Hepatic stellate cell (primary cell): ENCODE results near the gene ZFAND4.
"Not testable (repeated sequence)": the region's sequence is repeated elsewhere in the genome, so short reads cannot be mapped to it uniquely, and the experiment has no call there.

ENCODE experiments used
- DNase-seq: peaks from one replicate; pipeline ENCODE4 v3.0.0; 2011; ENCODE audit warnings: low spot score

ZFAND4 gene

DNA sequence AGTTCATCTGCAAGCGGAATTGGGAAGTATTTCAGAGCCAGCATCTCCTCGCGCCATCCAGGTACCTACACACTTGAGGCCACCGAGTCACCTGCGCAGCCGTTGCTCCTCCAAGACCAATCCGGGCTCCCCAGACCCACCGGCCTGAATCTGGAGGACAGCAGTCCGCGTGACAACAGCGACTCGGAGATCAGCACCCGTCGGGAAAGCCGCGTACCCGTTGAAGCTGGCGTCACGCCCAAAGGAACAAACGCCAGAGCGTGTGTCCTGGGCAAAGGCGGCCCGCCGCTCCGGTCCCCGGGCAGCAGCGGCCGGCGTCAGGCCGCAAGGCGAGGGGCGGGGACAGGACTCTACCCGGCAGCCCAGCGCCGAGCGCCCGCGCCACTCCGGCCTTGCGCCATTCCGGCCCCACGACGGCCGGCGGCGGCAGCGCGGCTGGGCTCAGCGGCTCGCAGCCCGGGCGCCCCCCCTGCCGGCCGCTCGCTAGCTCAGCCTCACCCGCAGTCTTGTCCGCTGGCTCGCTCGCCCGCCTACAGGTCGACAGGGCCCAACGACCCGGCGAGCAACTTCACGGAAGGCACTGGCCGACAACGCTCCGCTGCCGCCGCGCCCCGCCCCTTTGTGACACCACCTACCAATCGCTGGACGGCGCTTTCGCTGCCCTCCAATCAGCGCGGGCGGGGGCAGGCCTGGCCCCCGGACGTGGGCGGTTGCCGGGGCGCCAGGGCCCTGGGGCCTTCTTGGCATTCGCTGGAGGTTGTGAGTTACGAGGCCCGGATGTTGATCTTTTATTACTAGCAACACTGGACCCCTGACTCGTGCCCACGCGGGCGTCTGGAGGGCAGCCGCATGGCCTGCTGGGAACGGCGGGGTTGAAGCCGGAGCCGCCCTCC lies at the start of gene ZFAND4:
TSS of gene ZFAND4 (minus strand) at position 592 of the 893 bp plus-strand sequence. CDS start 9,047 bp downstream, outside the sequence.
- DNase-seq: peak; percentile 98

- DNase-seq: not testable (repeated sequence)
Observed at GRCh38 chr10:45721503-45721902, 48.9 kb upstream of the ZFAND4 start.

GRCh38 chr10:45717642-45718041 lies 45.1 kb upstream of the ZFAND4 start:
- not testable (repeated sequence) for DNase-seq

- DNase-seq: not testable (repeated sequence)
Observed at GRCh38 chr10:45717053-45717452, 44.5 kb upstream of the ZFAND4 start.

- not testable (repeated sequence) for DNase-seq
Observed at GRCh38 chr10:45711223-45711622, 38.7 kb upstream of the ZFAND4 start.

GRCh38 chr10:45710200-45710796 lies 37.7 kb upstream of the ZFAND4 start:
- peak; percentile 2 for DNase-seq

DNA sequence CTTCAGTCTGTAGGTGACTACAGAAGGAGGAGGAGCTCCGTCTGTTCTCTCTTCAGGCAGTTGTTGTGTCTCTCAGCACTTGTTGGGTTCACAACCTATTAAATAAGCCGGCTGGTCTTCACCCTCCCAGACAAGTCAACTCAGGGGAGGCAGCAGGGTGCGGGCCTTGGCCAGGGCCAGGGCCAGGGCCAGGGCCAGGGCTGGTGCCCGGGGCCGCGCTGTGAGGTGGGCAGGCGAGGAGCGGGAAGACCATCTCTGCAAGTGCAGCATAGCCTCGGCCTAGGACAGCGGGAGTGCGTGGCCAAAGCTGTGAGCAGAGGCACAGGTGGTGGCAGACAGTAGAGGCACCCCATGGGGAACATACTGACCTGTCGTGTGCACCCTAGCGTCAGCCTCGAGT lies 5.9 kb upstream of the ZFAND4 start:
- not testable (repeated sequence) for DNase-seq

DNA sequence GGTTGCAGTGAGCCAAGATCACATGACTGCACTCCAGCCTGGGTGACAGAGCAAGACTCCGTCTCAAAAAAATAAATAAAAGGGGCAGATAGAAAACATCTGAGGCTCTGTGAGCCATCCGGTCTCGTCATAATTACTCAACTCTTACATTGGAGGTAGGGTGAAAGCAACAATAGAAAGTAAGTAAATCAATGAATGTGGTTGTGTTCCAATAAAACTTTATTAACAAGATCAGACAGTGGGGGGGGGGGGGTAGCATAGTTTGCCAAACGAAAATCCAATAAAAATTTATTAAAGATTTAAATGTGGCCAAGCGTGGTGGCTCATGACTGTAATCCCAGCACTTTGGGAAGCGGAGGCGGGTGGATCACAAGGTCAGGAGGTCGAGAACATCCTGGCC lies 2.8 kb upstream of the ZFAND4 start:
- no peak for DNase-seq

- DNase-seq: no peak
Observed at GRCh38 chr10:45673074-45673648, 589 bp upstream of the ZFAND4 start.

DNA sequence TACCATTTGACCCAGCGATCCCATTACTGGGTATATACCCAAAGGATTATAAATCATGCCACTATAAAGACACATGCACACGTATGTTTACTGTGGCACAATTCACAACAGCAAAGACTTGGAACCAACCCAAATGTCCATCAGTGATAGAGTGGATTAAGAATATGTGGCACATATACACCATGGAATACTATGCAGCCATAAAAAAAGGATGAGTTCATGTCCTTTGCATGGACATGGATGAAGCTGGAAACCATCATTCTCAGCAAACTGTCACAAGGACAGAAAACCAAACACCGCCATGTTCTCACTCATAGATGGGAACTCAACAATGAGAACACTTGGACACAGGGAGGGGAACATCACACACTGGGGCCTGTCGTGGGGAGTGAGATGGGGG lies 1.3 kb downstream of the ZFAND4 start:
- DNase-seq: not testable (repeated sequence)

DNA sequence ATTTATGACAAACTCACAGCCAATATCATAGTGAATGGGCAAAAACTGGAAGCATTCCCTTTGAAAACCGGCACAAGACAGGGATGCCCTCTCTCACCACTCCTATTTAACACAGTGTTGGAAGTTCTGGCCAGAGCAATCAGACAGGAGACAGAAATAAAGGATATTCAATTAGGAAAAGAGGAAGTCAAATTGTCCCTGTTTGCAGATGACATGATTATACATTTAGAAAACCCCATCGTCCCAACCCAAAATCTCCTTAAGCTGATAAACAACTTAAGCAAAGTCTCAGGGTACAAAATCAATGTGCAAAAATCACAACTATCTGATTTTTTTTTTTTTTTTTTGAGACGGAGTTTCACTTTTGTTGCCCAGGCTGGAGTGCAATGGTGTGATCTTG lies 2.7 kb downstream of the ZFAND4 start:
- not testable (repeated sequence) for DNase-seq

DNA sequence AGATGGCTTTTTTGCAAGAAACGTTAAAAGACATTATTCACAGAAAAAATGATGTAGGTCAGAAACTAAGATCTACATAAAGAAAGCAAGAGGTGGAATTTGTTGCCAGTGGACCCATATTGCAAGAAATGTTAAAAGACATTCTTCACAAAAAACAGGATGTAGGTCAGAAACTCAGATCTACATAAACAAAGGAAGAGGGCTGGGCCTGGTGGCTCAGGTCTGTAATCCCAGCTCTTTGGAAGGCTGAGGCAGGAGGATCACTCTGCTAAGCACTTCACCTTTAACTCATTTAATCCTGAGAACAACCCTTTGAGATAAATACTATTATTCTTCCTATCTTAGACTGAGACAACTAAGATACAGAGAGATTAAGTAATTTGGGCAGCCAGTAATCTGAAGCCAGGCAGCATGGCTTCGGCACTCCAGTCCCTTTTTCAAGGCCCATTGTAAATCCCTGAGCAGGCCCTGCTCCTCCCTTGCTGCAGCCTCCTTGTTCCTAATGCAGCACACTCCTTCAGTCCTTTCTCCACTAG lies 11.6 kb downstream of the ZFAND4 start:
- no peak for DNase-seq

DNA sequence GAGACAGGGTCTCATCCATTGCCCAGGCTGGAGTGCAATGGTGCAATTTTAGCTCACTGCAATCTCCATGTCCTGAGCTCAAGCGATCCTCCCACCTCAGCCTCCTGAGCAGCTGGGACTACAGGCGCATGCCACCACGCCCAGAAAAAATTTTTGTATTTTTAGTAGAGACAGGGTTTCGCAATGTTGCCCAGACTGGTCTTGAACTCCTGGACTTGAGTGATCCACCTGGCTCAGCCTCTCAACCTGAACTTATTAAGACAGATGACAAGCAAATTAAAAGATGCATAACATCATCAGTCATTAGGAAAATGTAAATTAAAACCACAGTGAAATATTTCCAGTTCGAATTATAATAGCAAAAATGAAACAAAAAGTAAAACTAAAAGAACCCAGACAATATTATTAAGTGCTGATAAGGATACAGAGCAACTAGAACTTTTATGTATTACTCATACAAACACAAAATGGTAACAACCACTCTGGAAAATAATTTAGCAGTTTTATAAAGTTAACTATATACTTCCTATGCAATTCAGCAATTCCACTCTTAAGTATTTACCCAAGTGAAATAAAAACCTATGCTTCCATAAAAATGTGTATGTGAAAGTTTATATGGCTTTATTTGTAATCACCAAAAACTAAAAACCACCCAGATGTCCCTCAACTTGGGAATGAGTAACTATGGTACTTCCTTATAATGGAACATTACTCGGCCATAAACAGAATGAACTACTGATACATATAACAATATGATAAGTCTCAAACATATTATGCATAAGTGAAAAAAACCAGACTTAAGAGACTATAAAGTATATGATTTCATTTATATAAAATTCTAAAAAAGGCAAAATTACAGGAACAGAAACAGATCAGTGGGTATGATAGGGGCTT lies 15.3 kb downstream of the ZFAND4 start:
- no peak for DNase-seq

DNA sequence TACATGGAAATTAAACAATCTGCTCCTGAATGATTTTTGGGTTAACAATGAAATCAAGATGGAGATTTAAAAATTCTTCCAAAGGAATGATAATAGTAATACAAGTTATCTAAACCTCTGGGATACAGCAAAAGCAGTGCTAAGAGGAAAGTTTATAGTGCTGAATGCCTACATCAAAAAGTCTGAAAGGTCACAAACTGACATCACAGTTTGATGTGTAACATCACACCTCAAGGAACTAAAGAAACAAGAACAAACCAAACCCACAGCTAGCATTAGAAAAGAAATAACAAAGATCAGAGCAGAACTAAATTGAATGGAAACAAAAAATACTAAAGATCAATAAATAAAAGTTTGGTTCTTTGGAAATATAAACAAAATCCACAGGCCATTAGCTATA lies 17.4 kb downstream of the ZFAND4 start:
- DNase-seq: no peak

GRCh38 chr10:45654753-45655141 lies 17.8 kb downstream of the ZFAND4 start:
- DNase-seq: not testable (repeated sequence)

DNA sequence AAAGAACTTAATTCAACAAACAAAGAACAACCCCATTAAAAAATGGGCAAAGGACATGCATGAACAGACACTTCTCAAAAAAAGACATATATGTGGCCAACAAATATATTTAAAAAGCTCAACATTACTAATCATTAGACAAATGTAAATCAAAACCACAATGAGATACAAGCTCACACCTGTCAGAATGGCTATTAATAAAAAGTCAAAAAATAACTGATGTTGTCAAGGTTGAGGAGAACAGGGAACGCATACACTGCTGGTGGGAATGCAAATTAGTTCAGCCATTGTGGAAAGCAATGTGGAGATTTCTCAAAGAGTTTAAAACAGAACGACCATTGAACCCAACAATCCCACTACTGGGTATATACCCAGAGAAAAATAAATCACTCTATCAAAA lies 19.1 kb downstream of the ZFAND4 start:
- DNase-seq: no peak

DNA sequence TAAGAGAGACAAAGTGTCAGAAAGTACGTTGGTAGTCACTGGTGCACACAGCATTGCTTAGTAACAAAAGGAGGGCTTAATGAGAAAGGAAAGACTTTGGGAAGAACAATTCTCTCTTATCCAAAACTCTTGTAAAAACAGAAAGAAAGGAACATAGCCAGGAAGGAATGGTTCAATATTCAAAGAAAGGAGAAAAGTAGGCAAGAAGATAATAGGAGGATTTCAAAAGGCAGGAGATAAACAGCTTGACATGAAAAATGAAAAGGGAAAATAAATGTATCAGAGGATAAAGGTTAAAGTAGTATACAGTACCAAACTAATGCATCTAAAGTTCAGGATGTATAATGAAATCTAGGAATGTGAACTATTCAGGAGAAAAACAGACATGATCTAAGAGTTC lies 20.1 kb downstream of the ZFAND4 start:
- no peak for DNase-seq

GRCh38 chr10:45649296-45649695 lies 23.3 kb downstream of the ZFAND4 start:
- no peak for DNase-seq

- no peak for DNase-seq
Observed at GRCh38 chr10:45647118-45647517, 25.5 kb downstream of the ZFAND4 start.

GRCh38 chr10:45646384-45647050 lies 26.1 kb downstream of the ZFAND4 start:
- DNase-seq: no peak

DNA sequence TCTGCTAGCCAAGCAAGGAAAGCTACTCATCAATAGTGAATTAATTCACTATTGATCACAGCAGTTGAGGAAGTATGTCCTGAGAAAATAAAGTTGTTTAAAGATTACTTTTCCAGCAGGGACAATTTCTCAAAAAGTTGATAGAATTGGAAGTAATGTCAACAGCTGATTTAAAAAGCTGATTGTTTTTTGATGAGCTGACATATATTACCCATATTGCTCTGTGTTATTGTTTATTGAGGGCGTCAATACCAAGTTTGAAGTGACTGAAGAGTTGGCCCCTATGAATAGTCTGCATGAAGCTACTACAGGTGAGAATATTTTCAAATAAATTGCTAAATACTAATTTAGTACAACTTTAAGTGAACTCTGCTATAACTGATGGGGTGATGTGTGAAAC lies 28.0 kb downstream of the ZFAND4 start:
- no peak for DNase-seq
